ENCODE results near the gene WBP2. TPM values are rescaled to one million over a fixed set of nuclear protein-coding genes. Genes with fewer than 3 reads are reported as not detected.
"Not testable (repeated sequence)": the region's sequence is repeated elsewhere in the genome, so short reads cannot be mapped to it uniquely, and the experiment has no call there.

Gene WBP2
- total and polyA plus RNA-seq, 2 of the 13 experiments (the other 11 are each of a cell fraction or from before 2014, with no cell fraction given) = 29.2 to 29.5 TPM

DNA sequence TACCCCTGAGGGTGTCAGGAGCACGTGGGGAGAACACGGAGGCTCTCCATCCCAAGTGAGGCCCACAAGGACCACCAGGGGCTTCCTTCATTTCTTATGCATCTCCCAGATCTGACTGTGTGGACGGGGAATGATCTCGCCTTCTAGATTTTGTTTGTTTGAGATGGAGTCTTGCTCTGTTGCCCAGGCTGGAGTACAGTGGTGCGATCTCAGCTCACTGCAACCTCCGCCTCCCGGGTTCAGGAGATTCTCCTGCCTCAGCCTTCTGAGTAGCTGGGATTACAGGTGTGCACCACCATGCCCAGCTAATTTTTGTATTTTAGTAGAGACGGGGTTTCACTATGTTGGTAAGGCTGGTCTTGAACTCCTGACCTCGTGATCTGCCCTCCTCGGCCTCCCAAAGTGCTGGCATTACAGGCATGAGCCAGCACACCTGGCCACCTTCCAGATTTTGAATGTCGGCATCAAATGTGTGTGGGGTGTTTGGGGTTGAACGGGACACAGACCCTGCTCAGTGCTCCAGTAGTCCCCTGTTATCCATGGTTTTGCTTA lies 13.7 kb upstream of the WBP2 start:
- ATAC-seq; FAIRE-seq; CTCF ChIA-PET (ENCODE audit: low intra/inter-chr PET ratio, low total read pairs); H3K79me2 ChIP-seq (ENCODE audit: insufficient read depth, low read length); H4K20me1 ChIP-seq (ENCODE audit: insufficient read depth, low read length); H3K36me3 ChIP-seq (replicated peaks in 1 of 2; ENCODE audit: control insufficient read depth in 1 of 2, insufficient read depth in 2 of 2, low read length in 2 of 2); DNase-seq (ENCODE audit: low spot score); in situ Hi-C loops (cut with HindIII; ENCODE audit: extremely low pct_ligation_motif_present, low pct_unique_long_range_greater_than_20kb); H3K27me3 ChIP-seq (ENCODE audit: control insufficient read depth in 1 of 2, insufficient read depth in 2 of 2, low read length in 2 of 2); H3K9me3 ChIP-seq (ENCODE audit: low read length); H2AFZ ChIP-seq (ENCODE audit: low read length): not testable (repeated sequence)
- WGBS (ENCODE audit: low lambda C conversion rate) = 55% methylated on average over 12 of the region's 12 CpGs
- peak overlapping the region; percentile 85 for H3K9ac ChIP-seq (ENCODE audit: insufficient read depth, low read depth, low read length)
- POLR2A ChIA-PET = interaction anchor here (1.3 to 13.8 kb wide), 7 partner anchors 9 to 104 kb away, joined by 5 to 454 read pairs (median 15); partner anchors contain the start of genes GALK1, TRIM47, TRIM65 and UNC13D
- H3K4me1 ChIP-seq (ENCODE audit: insufficient read depth, low read length) = peaks cover 94% of the 10 kb centered on the region
- peak overlapping the region; percentile 83 for H3K27ac ChIP-seq (ENCODE audit: extremely low read length, insufficient read depth, low read length)
- peak overlapping the region in 1 of 3 experiments; percentile 75; a peak in 1 of 6 replicates for H3K4me3 ChIP-seq (replicated peaks in 1 of 3; ENCODE audit: insufficient read depth in 1 of 3, low read depth in 2 of 3, low read length in 3 of 3)
- BruUV-seq (replicated peaks) = TSS peak; percentile 58
- peak overlapping the region; percentile 84 for H3K4me2 ChIP-seq (ENCODE audit: low read depth, low read length)
- intact Hi-C loops (cut with micrococcal nuclease; ENCODE audit: unreplicated experiment) = loop anchor here (2.0 kb wide), 1 partner anchor 14 kb away; the partner anchor contains the start of gene WBP2
- TF ChIP-seq ZNF33B (CRISPR knock-in tag; IDR thresholded peaks at IDR 0.05) (peak; percentile 31; the same call in 1 of the 2 replicates), RNF219 (CRISPR knock-in tag; IDR thresholded peaks at IDR 0.05) (0 out of 2 replicates have a peak, but pooled peaks have one; percentile 40), NFIB (CRISPR knock-in tag; IDR thresholded peaks at IDR 0.05; ENCODE audit: borderline replicate concordance) (0 out of 2 replicates have a peak, but pooled peaks have one; percentile 41), ZMYM3 (CRISPR knock-in tag; IDR thresholded peaks at IDR 0.05) (peak; percentile 58; the same call in 1 of the 2 replicates), ETV6 (CRISPR knock-in tag; conservative IDR thresholded peaks at IDR 0.05) (peak; percentile 20; the same call in 1 of the 2 replicates), ZNF407 (CRISPR knock-in tag; IDR thresholded peaks at IDR 0.05; ENCODE audit: not compliant biosample characterization) (peak; percentile 2)
- TF ChIP-seq, protein P1, sequence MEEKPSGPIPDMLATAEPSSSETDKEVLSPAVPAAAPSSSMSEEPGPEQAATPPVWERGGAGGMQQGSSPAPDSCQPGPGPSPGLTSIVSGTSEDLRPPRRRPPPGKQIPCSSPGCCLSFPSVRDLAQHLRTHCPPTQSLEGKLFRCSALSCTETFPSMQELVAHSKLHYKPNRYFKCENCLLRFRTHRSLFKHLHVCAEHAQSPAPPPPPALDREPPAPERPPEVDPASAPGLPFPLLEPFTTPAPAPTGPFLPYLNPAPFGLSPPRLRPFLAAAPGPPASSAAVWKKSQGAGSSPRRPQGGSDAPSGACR (CRISPR knock-in tag; IDR thresholded peaks at IDR 0.05) = peak; percentile 48; the same call in 1 of the 2 replicates

Measured in HepG2 (cell line).